ENCODE data around the gene DECR2. TPM values are rescaled to one million over a fixed set of nuclear protein-coding genes. Genes with fewer than 3 reads are reported as not detected.

The DECR2 gene
- total RNA-seq, 4 donors from 2014 or later, result 13.6 to 19.6 (median 17.0) TPM

GRCh38 chr16:400061-400591 lies 1.6 kb upstream of the DECR2 start:
- Histone ChIP-seq H3K4me3 (peak overlapping the region in 3 of 4 donors; percentile 82 to 98 (median 85)), H3K4me1 (peaks cover 11 to 58% (median 12%) of the 10 kb centered on the region in 3 donors), H3K36me3 (no peaks in the 10 kb centered on the region), H3K27ac (peak overlapping the region; percentile 78 to 97 (median 92)), H3K9me3 (no peaks in the 10 kb centered on the region), H3K27me3 (no peaks in the 10 kb centered on the region)
- 54 to 67% methylated on average over 3 to 5 of the region's 10 CpGs for WGBS, 2 donors
- no peak for TF ChIP-seq POLR2A (IDR thresholded peaks at IDR 0.05)
- TF ChIP-seq, protein P1, sequence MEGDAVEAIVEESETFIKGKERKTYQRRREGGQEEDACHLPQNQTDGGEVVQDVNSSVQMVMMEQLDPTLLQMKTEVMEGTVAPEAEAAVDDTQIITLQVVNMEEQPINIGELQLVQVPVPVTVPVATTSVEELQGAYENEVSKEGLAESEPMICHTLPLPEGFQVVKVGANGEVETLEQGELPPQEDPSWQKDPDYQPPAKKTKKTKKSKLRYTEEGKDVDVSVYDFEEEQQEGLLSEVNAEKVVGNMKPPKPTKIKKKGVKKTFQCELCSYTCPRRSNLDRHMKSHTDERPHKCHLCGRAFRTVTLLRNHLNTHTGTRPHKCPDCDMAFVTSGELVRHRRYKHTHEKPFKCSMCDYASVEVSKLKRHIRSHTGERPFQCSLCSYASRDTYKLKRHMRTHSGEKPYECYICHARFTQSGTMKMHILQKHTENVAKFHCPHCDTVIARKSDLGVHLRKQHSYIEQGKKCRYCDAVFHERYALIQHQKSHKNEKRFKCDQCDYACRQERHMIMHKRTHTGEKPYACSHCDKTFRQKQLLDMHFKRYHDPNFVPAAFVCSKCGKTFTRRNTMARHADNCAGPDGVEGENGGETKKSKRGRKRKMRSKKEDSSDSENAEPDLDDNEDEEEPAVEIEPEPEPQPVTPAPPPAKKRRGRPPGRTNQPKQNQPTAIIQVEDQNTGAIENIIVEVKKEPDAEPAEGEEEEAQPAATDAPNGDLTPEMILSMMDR (IDR thresholded peaks at IDR 0.05), result no peak
- intact Hi-C loops (cut with DNase I), result no loop called here
- DNase-seq, result no peak

- Histone ChIP-seq H3K27me3 (no peaks in the 10 kb centered on the region), H3K9me3 (no peaks in the 10 kb centered on the region), H3K36me3 (peaks cover 0 to 21% (median 0%) of the 10 kb centered on the region in 3 donors), H3K4me1 (peaks cover 11 to 24% (median 12%) of the 10 kb centered on the region in 3 donors), H3K27ac (no peak overlapping the region), H3K4me3 (no peak overlapping the region)
- intact Hi-C loops (cut with DNase I), result no loop called here
- 90 to 100% methylated on average over 1 to 5 of the region's 12 CpGs for WGBS, 2 donors
- no peak for DNase-seq
- TF ChIP-seq, protein P1 (IDR thresholded peaks at IDR 0.05), result no peak
- no peak for TF ChIP-seq POLR2A (IDR thresholded peaks at IDR 0.05)
These were observed 3.3 kb downstream of the DECR2 start for GRCh38 chr16:404971-405486.

DNA sequence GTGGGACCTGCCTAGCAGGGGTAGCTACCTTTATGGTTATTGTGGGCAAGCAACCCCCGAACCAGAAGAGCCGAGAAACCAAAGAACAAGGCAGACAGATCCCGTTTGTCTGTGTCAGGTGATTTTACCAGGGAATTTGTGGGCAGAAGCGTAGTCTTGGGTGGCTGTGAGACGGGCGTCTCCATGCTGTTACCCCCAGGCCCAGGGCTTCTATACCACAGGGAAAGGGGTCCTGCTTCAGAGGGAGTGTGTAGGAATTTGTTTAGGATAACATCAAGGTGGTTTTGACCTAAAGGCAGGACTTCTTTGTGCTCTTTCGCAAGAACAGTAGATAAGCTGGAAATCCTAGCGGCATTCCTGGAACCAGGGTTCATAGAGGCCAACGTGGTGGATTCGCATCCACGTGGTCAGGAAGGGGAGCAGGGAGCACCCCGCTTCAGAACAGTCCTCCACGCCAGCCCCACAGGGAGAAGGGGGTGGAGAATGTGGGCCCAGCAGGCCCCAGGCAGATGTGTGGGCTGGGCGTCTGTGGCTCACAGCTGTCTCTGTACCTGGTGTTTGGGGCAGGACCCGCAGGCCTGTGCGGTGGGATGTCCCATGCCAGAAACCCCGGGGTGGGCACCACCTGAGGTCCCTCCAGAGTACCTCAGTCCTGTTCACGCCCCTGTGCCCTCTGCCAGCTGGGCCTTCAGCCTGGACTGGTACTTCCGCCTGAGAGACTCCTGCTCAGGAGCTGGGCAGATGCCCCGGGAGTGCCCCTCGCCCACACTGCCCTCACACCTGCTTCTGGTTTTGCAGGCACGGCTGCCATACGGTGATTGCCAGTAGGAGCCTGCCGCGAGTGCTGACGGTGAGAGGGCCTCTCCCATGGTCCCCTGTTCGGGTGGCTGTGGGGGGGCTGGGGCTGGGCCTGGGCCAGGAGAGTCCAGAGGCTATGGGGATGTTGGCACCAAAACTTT lies 4.1 kb downstream of the DECR2 start:
- intact Hi-C loops (cut with DNase I), result no loop called here

GRCh38 chr16:407253-407652 lies 5.6 kb downstream of the DECR2 start:
- H3K27me3 ChIP-seq, result no peaks in the 10 kb centered on the region
- H3K27ac ChIP-seq, result no peak overlapping the region
- WGBS, 2 donors, result 92 to 97% methylated on average over 9 to 10 of the region's 16 CpGs
- no peak overlapping the region for H3K4me3 ChIP-seq
- intact Hi-C loops (cut with DNase I), result no loop called here
- TF ChIP-seq POLR2A (IDR thresholded peaks at IDR 0.05), result no peak
- TF ChIP-seq, protein P1 (IDR thresholded peaks at IDR 0.05), result no peak
- DNase-seq, result no peak
- peaks cover 1 to 8% (median 3%) of the 10 kb centered on the region in 3 donors for H3K4me1 ChIP-seq
- peaks cover 0 to 44% (median 5%) of the 10 kb centered on the region in 3 donors for H3K36me3 ChIP-seq
- H3K9me3 ChIP-seq, result no peaks in the 10 kb centered on the region

More for the DNA sequence above, 4.1 kb downstream of the DECR2 start:
- 84 to 89% methylated on average over 11 to 12 of the region's 27 CpGs for WGBS, 2 donors
- Histone ChIP-seq H3K9me3 (no peaks in the 10 kb centered on the region), H3K27ac (no peak overlapping the region), H3K27me3 (no peaks in the 10 kb centered on the region), H3K36me3 (peaks cover 0 to 29% (median 0%) of the 10 kb centered on the region in 3 donors), H3K4me3 (no peak overlapping the region), H3K4me1 (peaks cover 5 to 16% (median 5%) of the 10 kb centered on the region in 3 donors)
- TF ChIP-seq POLR2A (IDR thresholded peaks at IDR 0.05), result no peak
- TF ChIP-seq, protein P1 (IDR thresholded peaks at IDR 0.05), result no peak
- no peak for DNase-seq
